H1 (cell line): ENCODE results near the gene TMEM229B. TPM values are rescaled to one million over a fixed set of nuclear protein-coding genes. Genes with fewer than 3 reads are reported as not detected.

Source experiments
- CTCF ChIA-PET: fragments of 300-600 bp; sonication (Branson Sonifier 250); formaldehyde crosslinking; loops from one replicate; lab custom pipeline; 2021; ENCODE audit not compliant: partially characterized antibody; lab: Charles Lee
- POLR2A ChIA-PET: fragments of 300-600 bp; sonication (Branson Sonifier 250); formaldehyde crosslinking; loops from one replicate; lab custom pipeline; 2021; ENCODE audit warnings: inconsistent platforms; ENCODE audit not compliant: partially characterized antibody; lab: Charles Lee
- DNase-seq, 2 experiments: peaks; one replicate each; pipeline versions ENCODE4 v3.0.0 to v3.0.0-alpha.2; 2010 to 2022; ENCODE audit warnings: low spot score in 2 of 2, low read depth in 1 of 2, mixed read lengths in 1 of 2
- FAIRE-seq: peaks from 2 replicates; lab custom pipeline; 2011; peaks lifted over from hg19 to GRCh38; lab: Jason Lieb, UNC
- H2AFZ ChIP-seq: 2 replicates; pipeline ENCODE4 v1.8.1; 2012; ENCODE audit warnings: low read length, inconsistent platforms
- H2AK5ac ChIP-seq: 2 replicates; pipeline ENCODE4 v1.6.1; 2013; ENCODE audit warnings: low read depth, low read length
- H2BK120ac ChIP-seq: replicated peaks from 2 replicates; pipeline ENCODE3; 2013; ENCODE audit warnings: low read depth, low read length, inconsistent platforms
- H2BK12ac ChIP-seq: 2 replicates; pipeline ENCODE4 v1.6.1; 2013; ENCODE audit warnings: low read depth, low read length
- H2BK15ac ChIP-seq: 2 replicates; pipeline ENCODE4 v1.6.1; 2013; ENCODE audit warnings: low read length
- H2BK20ac ChIP-seq: 2 replicates; pipeline ENCODE4 v1.6.1; 2013; ENCODE audit warnings: low read length
- H2BK5ac ChIP-seq: 2 replicates; pipeline ENCODE4 v1.6.1; 2013; ENCODE audit warnings: low read depth, low read length
- H3K14ac ChIP-seq: 2 replicates; pipeline ENCODE4 v1.6.1; 2013; ENCODE audit warnings: inconsistent platforms; ENCODE audit not compliant: insufficient read length
- H3K18ac ChIP-seq: 2 replicates; pipeline ENCODE4 v1.6.1; 2013; ENCODE audit warnings: low read length; ENCODE audit errors: extremely low read depth
- H3K23ac ChIP-seq: 2 replicates; pipeline ENCODE4 v1.6.1; 2013; ENCODE audit warnings: inconsistent platforms; ENCODE audit not compliant: insufficient read length
- H3K23me2 ChIP-seq: 2 replicates; pipeline ENCODE4 v1.6.1; 2013; ENCODE audit warnings: low read depth, low read length
- H3K27ac ChIP-seq: 2 replicates; pipeline ENCODE4 v1.6.1; 2011; ENCODE audit warnings: low read depth, low read length, inconsistent platforms
- H3K27me3 ChIP-seq, 4 experiments: replicated peaks in 1 of 4; 1 replicate in 1 of 4; 2 replicates in 3 of 4; pipeline versions ENCODE4 v1.6.1 to v1.8.1; 2011 to 2013; ENCODE audit warnings: low read length in 3 of 4, mild to moderate bottlenecking in 3 of 4, inconsistent platforms in 2 of 4, mixed read lengths in 2 of 4, moderate library complexity in 1 of 4; ENCODE audit not compliant: control insufficient read depth in 3 of 4, insufficient read depth in 3 of 4; ENCODE audit errors: extremely low read depth in 1 of 4
- H3K36me3 ChIP-seq, 4 experiments: 2 replicates each; pipeline versions ENCODE4 v1.6.1 to v1.8.1; 2011 to 2013; ENCODE audit warnings: mild to moderate bottlenecking in 4 of 4, low read length in 3 of 4, moderate library complexity in 2 of 4, control low read depth in 1 of 4, inconsistent platforms in 1 of 4; ENCODE audit not compliant: insufficient read depth in 4 of 4, control insufficient read depth in 2 of 4
- H3K4ac ChIP-seq: replicated peaks from 2 replicates; pipeline ENCODE3; 2013; ENCODE audit warnings: low read length, low read depth, mixed read lengths, inconsistent platforms; ENCODE audit not compliant: insufficient read length
- H3K4me1 ChIP-seq, 4 experiments: replicated peaks in 1 of 4; 1 replicate in 1 of 4; 2 replicates in 3 of 4; pipeline versions ENCODE4 v1.6.1 to v1.8.1; 2011 to 2013; ENCODE audit warnings: low read length in 3 of 4, inconsistent platforms in 2 of 4, mixed read lengths in 1 of 4; ENCODE audit not compliant: insufficient read depth in 4 of 4, control insufficient read depth in 3 of 4
- H3K4me2 ChIP-seq, 2 experiments: 2 replicates each; pipeline versions ENCODE4 v1.6.1 to v1.8.1; 2011 to 2013; ENCODE audit warnings: low read depth in 2 of 2, low read length in 2 of 2, control low read depth in 1 of 2, inconsistent platforms in 1 of 2, mild to moderate bottlenecking in 1 of 2; ENCODE audit not compliant: insufficient read depth in 1 of 2
- H3K4me3 ChIP-seq, 4 experiments: fragments of 200-600, 300-600 bp in 1 of 4; sonication (generic), shearing (Covaris generic), sonication (Bioruptor Twin) in 1 of 4; 2 replicates each; pipeline versions ENCODE4 v1.5.1 to v1.8.1; 2011 to 2016; ENCODE audit warnings: low read length in 4 of 4, low read depth in 3 of 4, control low read depth in 2 of 4, inconsistent platforms in 2 of 4, mild to moderate bottlenecking in 2 of 4, mixed read lengths in 1 of 4, moderate library complexity in 1 of 4; ENCODE audit not compliant: insufficient read depth in 2 of 4; ENCODE audit errors: extremely low read depth in 1 of 4
- H3K56ac ChIP-seq: replicated peaks from 2 replicates; pipeline ENCODE3; 2013; ENCODE audit warnings: low read depth, mild to moderate bottlenecking, mixed read lengths, low read length, inconsistent platforms; ENCODE audit not compliant: insufficient read length
- H3K79me1 ChIP-seq: 2 replicates; pipeline ENCODE4 v1.6.1; 2013; ENCODE audit warnings: low read depth, low read length, control low read depth
- H3K79me2 ChIP-seq, 2 experiments: 2 replicates each; pipeline versions ENCODE4 v1.6.1 to v1.8.1; 2012 to 2013; ENCODE audit warnings: low read length in 2 of 2, mild to moderate bottlenecking in 2 of 2, inconsistent platforms in 1 of 2; ENCODE audit not compliant: insufficient read depth in 2 of 2, control insufficient read depth in 1 of 2
- H3K9ac ChIP-seq, 4 experiments: replicated peaks in 1 of 4; 1 replicate in 1 of 4; 2 replicates in 3 of 4; pipeline versions ENCODE4 v1.6.1 to v1.8.1; 2011 to 2013; ENCODE audit warnings: low read depth in 3 of 4, low read length in 3 of 4, control low read depth in 2 of 4, mild to moderate bottlenecking in 2 of 4, moderate library complexity in 2 of 4, inconsistent platforms in 1 of 4; ENCODE audit errors: extremely low read depth in 1 of 4
- H3K9me3 ChIP-seq, 2 experiments: 2 replicates each; pipeline versions ENCODE4 v1.6.1 to v1.8.1; 2012 to 2013; ENCODE audit warnings: mild to moderate bottlenecking in 2 of 2, moderate library complexity in 2 of 2, control low read depth in 1 of 2, inconsistent platforms in 1 of 2, low read depth in 1 of 2, low read length in 1 of 2, mixed read lengths in 1 of 2; ENCODE audit not compliant: insufficient read depth in 2 of 2
- H4K20me1 ChIP-seq, 2 experiments: replicated peaks in 1 of 2; 2 replicates each; pipeline versions ENCODE3 to v1.8.1; 2011 to 2013; ENCODE audit warnings: inconsistent platforms in 2 of 2, low read length in 2 of 2, mild to moderate bottlenecking in 1 of 2; ENCODE audit not compliant: insufficient read depth in 2 of 2, control insufficient read depth in 1 of 2
- H4K5ac ChIP-seq: 2 replicates; pipeline ENCODE4 v1.6.1; 2013; ENCODE audit warnings: low read length, low read depth, mixed read lengths, inconsistent platforms; ENCODE audit not compliant: insufficient read length
- H4K8ac ChIP-seq: 2 replicates; pipeline ENCODE4 v1.8.0; 2013; ENCODE audit warnings: mild to moderate bottlenecking, moderate library complexity, low read length, inconsistent platforms; ENCODE audit not compliant: insufficient read depth; ENCODE audit errors: extremely low read depth
- H4K91ac ChIP-seq: replicated peaks from 2 replicates; pipeline ENCODE3; 2013; ENCODE audit warnings: low read length, mixed read lengths, inconsistent platforms; ENCODE audit not compliant: insufficient read length
- BACH1 ChIP-seq: IDR thresholded peaks from 2 replicates; pipeline ENCODE4 v1.6.1; 2012; ENCODE audit warnings: low read length, improper control_type of control experiment
- CHD1 ChIP-seq: IDR thresholded peaks from 2 replicates; pipeline ENCODE4 v1.6.1; 2012; ENCODE audit warnings: low read depth, low read length, improper control_type of control experiment
- CTBP2 ChIP-seq: IDR thresholded peaks from 2 replicates; pipeline ENCODE4 v1.7.0; 2011; ENCODE audit warnings: borderline replicate concordance, mild to moderate bottlenecking, moderate library complexity, mixed read lengths, low read length; ENCODE audit not compliant: insufficient read depth, insufficient read length
- EP300 ChIP-seq, 2 experiments: IDR thresholded peaks; 1 replicate in 1 of 2; 2 replicates in 1 of 2; pipeline ENCODE4 v1.6.1; 2011 to 2012; ENCODE audit warnings: low read depth in 2 of 2, low read length in 2 of 2, mild to moderate bottlenecking in 2 of 2, borderline replicate concordance in 1 of 2, inconsistent platforms in 1 of 2, moderate library complexity in 1 of 2
- HDAC6 ChIP-seq: IDR thresholded peaks from one replicate; pipeline ENCODE4 v1.7.1; 2012; ENCODE audit warnings: low read depth, mild to moderate bottlenecking, inconsistent platforms, low read length, moderate library complexity
- NANOG ChIP-seq: IDR thresholded peaks from 2 replicates; pipeline ENCODE4 v1.6.1; 2011; ENCODE audit warnings: low read length, low read depth, mild to moderate bottlenecking, inconsistent platforms; ENCODE audit not compliant: insufficient read depth, poor library complexity, severe bottlenecking
- RNF2 ChIP-seq: fragments of 200-900, 300-1000 bp; sonication (generic); IDR thresholded peaks from 2 replicates; pipeline ENCODE4 v1.7.1; 2016; ENCODE audit warnings: borderline replicate concordance, low read depth, mild to moderate bottlenecking, antibody characterized with exemption, low read length; ENCODE audit not compliant: poor library complexity, severe bottlenecking; ENCODE audit errors: missing control alignments
- TEAD4 ChIP-seq: IDR thresholded peaks from 2 replicates; pipeline ENCODE4 v1.6.1; 2012; ENCODE audit warnings: low read depth, low read length, inconsistent platforms, mixed read lengths
- YY1 ChIP-seq: IDR thresholded peaks from 2 replicates; pipeline ENCODE4 v1.6.1; 2011; ENCODE audit warnings: low read depth, mild to moderate bottlenecking, low read length
- WGBS, 2 experiments: shearing (Covaris generic) in 1 of 2; methylation state at CpG; one replicate each; pipeline versions ENCODE4 v1.1.6 to v1.1.7; 2013 to 2015; ENCODE audit warnings: low lambda C conversion rate in 2 of 2, mixed read lengths in 2 of 2, inconsistent platforms in 1 of 2, low coverage in 1 of 2, missing lambda C conversion rate in 1 of 2; ENCODE audit not compliant: insufficient replicate concordance in 2 of 2, insufficient coverage in 1 of 2, insufficient read length in 1 of 2; ENCODE audit errors: extremely low coverage in 1 of 2, missing lambda C conversion rate in 1 of 2; 5-methylcytosine and 5-hydroxymethylcytosine counted together
- polyA plus RNA-seq, 7 experiments: library from polyadenylated mRNA; depleted of rRNA in 3 of 7; stranded (reverse) in 5 of 7; unstranded in 2 of 7; fragments of >200 nt in 5 of 7; fragments of 200-250 nt in 2 of 7; gene quantifications; 1 replicate in 5 of 7; 2 replicates in 1 of 7; 4 replicates in 1 of 7; pipeline versions ENCODE4 v1.2.1 to v1.2.3, GENCODE V29; 2011 to 2013; ENCODE audit warnings: missing spikeins in 2 of 7, mixed read lengths in 2 of 7
- total RNA-seq: library from RNA; stranded (reverse); fragmentation: NEBNext Ultra II Directional; extraction: Animal tissue kit (Norgen Biotek cat#: 25700); gene quantifications from 2 replicates; pipeline ENCODE4 v1.2.1, GENCODE V29; 2021

TMEM229B gene
- total and polyA plus RNA-seq, 2 of the 8 experiments (the other 6 are each of a cell fraction or from before 2014, with no cell fraction given), result 0.73 to 0.85 TPM

DNA sequence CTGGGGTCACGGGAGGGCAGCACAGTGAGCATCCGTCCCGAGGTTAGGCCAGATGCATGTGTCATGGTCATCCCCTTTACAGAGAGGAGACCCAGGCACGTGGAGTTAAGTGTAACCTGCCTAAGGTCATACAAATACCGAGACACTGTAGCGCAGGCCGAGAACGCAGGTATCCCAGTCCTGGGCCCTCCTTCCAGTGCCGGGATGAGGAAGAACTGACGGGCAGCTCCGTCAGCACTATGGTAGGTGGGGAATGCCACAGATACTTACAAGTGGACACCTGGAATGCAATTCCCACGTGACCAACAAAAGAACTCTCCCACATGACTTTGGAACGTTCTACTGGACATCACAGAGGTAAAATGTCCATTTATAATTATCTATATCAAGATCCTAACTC lies 8.7 kb upstream of the TMEM229B start:
- no peak overlapping the region for H3K4me3 ChIP-seq
- no peak overlapping the region for H2BK12ac ChIP-seq
- peaks cover 0 to 2% (median under 1%) of the 10 kb centered on the region in 4 experiments; a peak in 2 of 7 replicates for H3K4me1 ChIP-seq
- ChIA-PET POLR2A (no interaction called here), CTCF (interaction anchor here (1.3 kb wide), 1 partner anchor 30 kb away, joined by 4 read pairs; no protein-coding TSS in a partner anchor)
- H3K4ac ChIP-seq, result no peak overlapping the region
- WGBS, 2 experiments, result 90% methylated on average over 13 of the region's 13 CpGs; no CpG with 5 or more reads in 1 of the 2 experiments
- no peak overlapping the region for H3K9ac ChIP-seq
- no peak overlapping the region; the same call in 1 of the 2 replicates for H3K18ac ChIP-seq
- H4K20me1 ChIP-seq, result no peaks in the 10 kb centered on the region
- H3K27me3 ChIP-seq, result no peaks in the 10 kb centered on the region
- H3K23ac ChIP-seq, result no peak overlapping the region
- no peak overlapping the region for H2BK120ac ChIP-seq
- H3K14ac ChIP-seq, result no peak overlapping the region
- H3K23me2 ChIP-seq, result no peaks in the 10 kb centered on the region
- no peak for DNase-seq
- H3K79me2 ChIP-seq, result no peaks in the 10 kb centered on the region
- H3K36me3 ChIP-seq, result no peaks in the 10 kb centered on the region
- no peak overlapping the region for H4K91ac ChIP-seq
- no peaks in the 10 kb centered on the region for H3K79me1 ChIP-seq
- H3K4me2 ChIP-seq, result no peak overlapping the region
- H4K5ac ChIP-seq, result no peak overlapping the region
- H2BK15ac ChIP-seq, result no peak overlapping the region
- H3K56ac ChIP-seq, result no peak overlapping the region
- H4K8ac ChIP-seq, result no peak overlapping the region
- TF ChIP-seq YY1 (no peak), CHD1 (no peak), EP300 (IDR thresholded peaks at IDR 0.05; ENCODE audit: borderline replicate concordance in 1 of 2, low read depth in 2 of 2, low read length in 2 of 2) (no peak), TEAD4 (no peak), CTBP2 (no peak), NANOG (no peak), HDAC6 (no peak), BACH1 (no peak), RNF2 (no peak)
- TF ChIP-seq, all 59 proteins: peak for 0
- Histone ChIP-seq H2AFZ (no peak overlapping the region), H2AK5ac (no peak overlapping the region), H3K27ac (no peak overlapping the region), H3K9me3 (no peaks in the 10 kb centered on the region), H2BK20ac (no peak overlapping the region), H2BK5ac (no peak overlapping the region)
- no peak for FAIRE-seq
